NCI-H1048 (cell line): ENCODE results near the gene OR52B2.

ENCODE experiments used
- DNase-seq: peaks from one replicate; lab custom pipeline; 2025; lab: John Stamatoyannopoulos, UW

The OR52B2 gene

GRCh38 chr11:6170226-6170625 is at the start of gene OR52B2:
TSS of gene OR52B2 (minus strand) at chr11:6170326. CDS start at chr11:6170326, 0 bp downstream.
- no peak for DNase-seq

- no peak for DNase-seq
These were observed 49.2 kb upstream of the OR52B2 start for GRCh38 chr11:6219359-6219758.

- DNase-seq: no peak
These were observed 47.6 kb upstream of the OR52B2 start for GRCh38 chr11:6217722-6218121.

- DNase-seq: no peak
These were observed 46.4 kb upstream of the OR52B2 start for GRCh38 chr11:6216501-6216900.

GRCh38 chr11:6214530-6214929 is 44.4 kb upstream of the OR52B2 start:
- no peak for DNase-seq

GRCh38 chr11:6210274-6210955 is 40.3 kb upstream of the OR52B2 start:
- DNase-seq: no peak

- DNase-seq: no peak
These were observed 39.7 kb upstream of the OR52B2 start for GRCh38 chr11:6209801-6210200.

GRCh38 chr11:6206456-6207180 is 36.5 kb upstream of the OR52B2 start:
- no peak for DNase-seq

- no peak for DNase-seq
These were observed 35.2 kb upstream of the OR52B2 start, which contains the start of gene C11orf42 for GRCh38 chr11:6205366-6205765. TSS of gene C11orf42 (plus strand) at chr11:6205557. CDS start at chr11:6205616, 59 bp downstream.

- DNase-seq: no peak
These were observed 34.6 kb upstream of the OR52B2 start for GRCh38 chr11:6204706-6205105.

- DNase-seq: no peak
These were observed 33.2 kb upstream of the OR52B2 start for GRCh38 chr11:6203327-6203726.

- DNase-seq: no peak
These were observed 31.9 kb upstream of the OR52B2 start for GRCh38 chr11:6202041-6202440.

- no peak for DNase-seq
These were observed 31.4 kb upstream of the OR52B2 start for GRCh38 chr11:6201481-6201880.

- DNase-seq: no peak
These were observed 30.8 kb upstream of the OR52B2 start for GRCh38 chr11:6200975-6201374.

GRCh38 chr11:6199174-6199810 is 29.2 kb upstream of the OR52B2 start, which contains the start of gene OR52W1:
TSS of gene OR52W1 (plus strand) at chr11:6199224. CDS start at chr11:6199224, 0 bp downstream.
- DNase-seq: no peak

GRCh38 chr11:6197466-6198200 is 27.5 kb upstream of the OR52B2 start:
- DNase-seq: no peak

- no peak for DNase-seq
These were observed 26.3 kb upstream of the OR52B2 start for GRCh38 chr11:6196396-6196795.

GRCh38 chr11:6194065-6194581 is 24.0 kb upstream of the OR52B2 start:
- DNase-seq: no peak

- no peak for DNase-seq
These were observed 21.6 kb upstream of the OR52B2 start for GRCh38 chr11:6191742-6192141.

- no peak for DNase-seq
These were observed 5.3 kb upstream of the OR52B2 start for GRCh38 chr11:6175440-6175839.

GRCh38 chr11:6156628-6157359 is 13.3 kb downstream of the OR52B2 start:
- no peak for DNase-seq
